HG02571 (cell line): ENCODE results near the gene GANAB.
"Not testable (repeated sequence)": the region's sequence is repeated elsewhere in the genome, so short reads cannot be mapped to it uniquely, and the experiment has no call there.

Source experiments
- ATAC-seq: cut with Tn5 transposase; IDR thresholded peaks from one replicate; pipeline ENCODE4 v1.9.1; 2021; ENCODE audit warnings: mild to moderate bottlenecking, moderate library complexity; ENCODE audit not compliant: unreplicated experiment

The GANAB gene

GRCh38 chr11:62667460-62667859 lies 21.0 kb upstream of the GANAB start:
- ATAC-seq = no peak

GRCh38 chr11:62666259-62666926 lies 20.0 kb upstream of the GANAB start:
- ATAC-seq = no peak

- peak; percentile 9 for ATAC-seq
Observed at GRCh38 chr11:62665599-62666258, 19.3 kb upstream of the GANAB start.

GRCh38 chr11:62665075-62665598 lies 18.7 kb upstream of the GANAB start, which contains the start of the genes C11orf98 and CSKMT:
Gene C11orf98 (minus strand): TSS chr11:62665210. CDS start chr11:62665169, 41 bp downstream.
Gene CSKMT (plus strand): TSS chr11:62665312. CDS start chr11:62665880, 568 bp downstream.
- ATAC-seq = peak; percentile 74

- peak; percentile 28 for ATAC-seq
Observed at GRCh38 chr11:62664405-62665074, 18.1 kb upstream of the GANAB start.

- no peak for ATAC-seq
Observed at GRCh38 chr11:62656796-62657429, 10.5 kb upstream of the GANAB start.

GRCh38 chr11:62654297-62654696 lies 7.9 kb upstream of the GANAB start:
- no peak for ATAC-seq

- ATAC-seq = no peak
Observed at GRCh38 chr11:62652161-62653006, 6.0 kb upstream of the GANAB start.

GRCh38 chr11:62650283-62650682 lies 3.9 kb upstream of the GANAB start:
- not testable (repeated sequence) for ATAC-seq

GRCh38 chr11:62649486-62649885 lies 3.1 kb upstream of the GANAB start:
- no peak for ATAC-seq

- ATAC-seq = no peak
Observed at GRCh38 chr11:62648967-62649364, 2.6 kb upstream of the GANAB start.

- ATAC-seq = no peak
Observed at GRCh38 chr11:62648185-62648966, 2.0 kb upstream of the GANAB start.

- ATAC-seq = no peak
Observed at GRCh38 chr11:62647609-62648005, 1.2 kb upstream of the GANAB start.

GRCh38 chr11:62646825-62647608 lies 604 bp upstream of the GANAB start:
- no peak for ATAC-seq

- no peak for ATAC-seq
Observed at GRCh38 chr11:62645671-62645945, 805 bp downstream of the GANAB start.

- no peak for ATAC-seq
Observed at GRCh38 chr11:62644220-62644619, 2.2 kb downstream of the GANAB start.

- ATAC-seq = no peak
Observed at GRCh38 chr11:62632492-62632891, 13.9 kb downstream of the GANAB start.

- ATAC-seq = no peak
Observed at GRCh38 chr11:62627713-62628112, 18.7 kb downstream of the GANAB start.
